Measurements from ENCODE around the gene IRF2. TPM values are rescaled to one million over a fixed set of nuclear protein-coding genes. Genes with fewer than 3 reads are reported as not detected.
A peak's percentile ranks its signal among the peaks of the same experiment; 100 is the strongest.

The IRF2 gene
- total RNA-seq, 1 donor from 2014 or later: 27.6 TPM

GRCh38 chr4:184427093-184427492 lies 47.3 kb downstream of the IRF2 start:
- TF ChIP-seq CTCF (IDR thresholded peaks at IDR 0.05; ENCODE audit: unreplicated experiment): no peak
- H3K36me3 Mint-ChIP-seq (ENCODE audit: low read depth, unreplicated experiment): peaks cover 46% of the 10 kb centered on the region
- H3K27me3 Mint-ChIP-seq (ENCODE audit: unreplicated experiment): peaks cover 4% of the 10 kb centered on the region

DNA sequence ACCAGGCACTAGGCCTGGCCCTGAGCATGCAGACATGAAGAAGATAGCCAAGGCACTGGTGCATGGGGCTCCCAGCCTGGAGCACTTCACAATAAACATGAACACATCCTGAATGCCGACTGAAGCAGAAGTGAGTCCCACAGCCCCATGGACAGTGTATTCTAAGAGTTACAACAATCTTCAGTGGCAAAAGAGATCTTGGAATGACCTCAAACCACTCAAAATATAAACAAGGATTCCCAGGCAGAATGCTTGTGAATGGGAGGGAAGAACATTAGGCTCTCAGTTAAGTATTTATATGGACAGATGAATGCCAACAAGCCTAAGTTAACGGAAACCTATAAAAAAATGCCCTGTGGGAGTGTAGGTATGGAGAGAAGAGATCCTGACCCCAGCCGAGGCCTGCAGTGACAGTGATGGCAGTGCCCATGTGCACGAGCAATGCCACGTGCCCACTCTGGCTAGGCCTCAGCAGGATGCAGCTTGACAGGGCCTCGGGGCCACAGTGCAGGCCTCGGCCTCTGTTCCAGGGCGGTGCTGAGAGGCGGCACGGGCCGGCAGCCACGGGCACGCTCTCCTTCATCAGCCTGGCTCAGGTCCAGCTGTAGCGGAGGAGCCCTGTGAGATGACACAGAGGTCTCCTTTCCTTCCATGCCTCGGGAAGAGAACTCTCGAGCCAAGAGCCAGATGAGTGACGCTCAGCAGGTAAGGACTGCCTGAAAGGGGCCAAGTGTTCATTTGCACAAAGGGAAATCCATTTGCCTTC lies 49.2 kb downstream of the IRF2 start:
- H3K27me3 Mint-ChIP-seq (ENCODE audit: unreplicated experiment): peaks cover 2% of the 10 kb centered on the region
- no peak for DNase-seq (ENCODE audit: low spot score)
- H3K4me3 Mint-ChIP-seq (ENCODE audit: unreplicated experiment): no peak overlapping the region
- H3K9me3 Mint-ChIP-seq (ENCODE audit: unreplicated experiment): no peaks in the 10 kb centered on the region
- TF ChIP-seq CTCF (IDR thresholded peaks at IDR 0.05; ENCODE audit: unreplicated experiment): no peak
- H3K4me1 Mint-ChIP-seq (ENCODE audit: unreplicated experiment): peaks cover 11% of the 10 kb centered on the region
- no peak overlapping the region for H3K27ac Mint-ChIP-seq (ENCODE audit: unreplicated experiment)
- H3K36me3 Mint-ChIP-seq (ENCODE audit: low read depth, unreplicated experiment): peaks cover 58% of the 10 kb centered on the region

More at GRCh38 chr4:184427093-184427492, 47.3 kb downstream of the IRF2 start:
- no peak overlapping the region for H3K27ac Mint-ChIP-seq (ENCODE audit: unreplicated experiment)
- H3K4me1 Mint-ChIP-seq (ENCODE audit: unreplicated experiment): peaks cover 20% of the 10 kb centered on the region
- no peak for DNase-seq (ENCODE audit: low spot score)
- no peaks in the 10 kb centered on the region for H3K9me3 Mint-ChIP-seq (ENCODE audit: unreplicated experiment)
- H3K4me3 Mint-ChIP-seq (ENCODE audit: unreplicated experiment): no peak overlapping the region

DNA sequence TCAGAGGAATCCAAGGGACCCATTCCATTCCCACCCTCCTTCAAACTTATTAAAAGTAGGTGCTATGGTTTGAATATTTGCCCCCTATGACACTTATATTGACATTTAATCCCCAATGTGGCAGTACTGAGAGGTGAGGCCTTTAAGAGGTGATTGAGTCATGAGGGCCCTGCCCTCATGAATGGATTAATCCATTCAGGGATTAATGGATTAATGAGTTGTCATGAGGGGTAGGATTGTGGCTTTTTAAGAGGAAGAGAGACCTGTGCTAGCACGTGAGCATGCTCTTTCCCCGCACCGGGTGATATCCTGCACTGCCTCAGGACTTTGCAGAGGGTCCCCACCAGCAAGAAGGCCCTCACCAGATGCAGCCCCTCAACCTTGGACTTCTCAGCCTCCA lies 50.1 kb downstream of the IRF2 start:
- Mint-ChIP-seq H3K9me3 (ENCODE audit: unreplicated experiment) (no peaks in the 10 kb centered on the region), H3K27ac (ENCODE audit: unreplicated experiment) (no peak overlapping the region), H3K36me3 (ENCODE audit: low read depth, unreplicated experiment) (peaks cover 58% of the 10 kb centered on the region), H3K4me3 (ENCODE audit: unreplicated experiment) (no peak overlapping the region), H3K4me1 (ENCODE audit: unreplicated experiment) (peaks cover 3% of the 10 kb centered on the region), H3K27me3 (ENCODE audit: unreplicated experiment) (peaks cover 2% of the 10 kb centered on the region)
- DNase-seq (ENCODE audit: low spot score): no peak
- TF ChIP-seq CTCF (IDR thresholded peaks at IDR 0.05; ENCODE audit: unreplicated experiment): no peak

DNA sequence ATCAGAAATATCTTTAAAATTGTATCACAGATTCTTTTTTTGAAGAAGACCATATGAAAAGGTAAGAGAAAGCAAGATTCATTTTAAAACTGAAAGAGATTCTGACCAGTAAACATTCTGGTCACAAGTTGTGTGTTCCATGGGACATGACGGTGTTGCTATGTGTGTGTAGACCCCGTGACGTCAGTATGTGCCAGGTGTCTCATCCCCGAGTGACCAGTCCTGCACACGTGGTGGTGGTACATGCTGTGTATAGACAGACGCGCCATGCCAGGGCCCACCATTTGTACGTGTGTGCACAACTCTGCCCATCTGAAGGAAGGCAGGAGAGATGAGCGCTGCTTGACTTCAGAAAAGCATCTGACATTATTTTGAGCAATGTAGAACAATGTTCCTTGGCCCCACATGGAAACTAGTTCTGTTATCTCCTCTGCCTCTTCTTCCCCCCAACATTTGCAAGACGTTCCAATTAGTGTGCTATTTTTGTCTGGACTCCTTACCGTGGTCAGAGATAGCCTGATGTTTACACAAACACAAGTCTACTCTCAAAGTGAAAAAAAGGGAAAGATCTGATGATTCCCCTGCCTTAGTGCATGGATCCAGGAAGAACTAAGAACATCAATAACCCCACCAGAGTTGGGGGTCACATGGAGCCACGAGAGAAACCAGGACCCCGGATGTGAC lies 51.2 kb downstream of the IRF2 start:
- Mint-ChIP-seq H3K9me3 (ENCODE audit: unreplicated experiment) (no peaks in the 10 kb centered on the region), H3K4me3 (ENCODE audit: unreplicated experiment) (peak overlapping the region; percentile 57), H3K36me3 (ENCODE audit: low read depth, unreplicated experiment) (peaks cover 62% of the 10 kb centered on the region), H3K4me1 (ENCODE audit: unreplicated experiment) (peaks cover 2% of the 10 kb centered on the region), H3K27ac (ENCODE audit: unreplicated experiment) (no peak overlapping the region), H3K27me3 (ENCODE audit: unreplicated experiment) (peaks cover 2% of the 10 kb centered on the region)
- TF ChIP-seq CTCF (IDR thresholded peaks at IDR 0.05; ENCODE audit: unreplicated experiment): no peak
- no peak for DNase-seq (ENCODE audit: low spot score)

DNA sequence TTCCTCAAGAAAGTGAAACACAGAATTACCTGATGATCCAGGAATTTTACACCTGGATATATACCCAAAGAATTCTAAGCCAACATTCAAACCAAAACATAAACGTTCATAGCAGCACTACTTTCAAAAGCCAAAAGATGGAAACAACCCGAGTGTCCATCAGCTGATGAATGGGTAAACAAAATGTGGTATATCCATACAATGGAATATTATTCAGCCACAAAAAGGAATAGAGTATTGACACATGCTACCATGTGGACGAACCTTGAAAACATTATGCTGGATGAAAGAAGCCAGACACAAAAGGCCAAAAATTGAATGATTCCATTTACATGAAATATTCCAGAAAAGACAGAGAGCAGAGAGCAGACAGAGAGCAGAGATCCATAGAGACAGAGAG lies 52.0 kb downstream of the IRF2 start:
- Mint-ChIP-seq H3K9me3 (ENCODE audit: unreplicated experiment) (no peaks in the 10 kb centered on the region), H3K4me1 (ENCODE audit: unreplicated experiment) (no peaks in the 10 kb centered on the region), H3K4me3 (ENCODE audit: unreplicated experiment) (peak overlapping the region; percentile 6), H3K27ac (ENCODE audit: unreplicated experiment) (no peak overlapping the region), H3K36me3 (ENCODE audit: low read depth, unreplicated experiment) (peaks cover 62% of the 10 kb centered on the region), H3K27me3 (ENCODE audit: unreplicated experiment) (peaks cover 2% of the 10 kb centered on the region)
- DNase-seq (ENCODE audit: low spot score): no peak
- TF ChIP-seq CTCF (IDR thresholded peaks at IDR 0.05; ENCODE audit: unreplicated experiment): no peak
